KMS-11 (cell line): ENCODE measurements around the gene NELFA.
A peak's percentile ranks its signal among the peaks of the same experiment; 100 is the strongest.

Experiments
- H2AFZ ChIP-seq: fragments of 200-600 bp; sonication (generic); 2 replicates; pipeline ENCODE4 v1.6.1; 2016; ENCODE audit warnings: antibody characterized with exemption, mixed run types, low read depth
- H3K27ac ChIP-seq: fragments of 200-600 bp; sonication (generic); 2 replicates; pipeline ENCODE4 v1.6.1; 2016; ENCODE audit warnings: mild to moderate bottlenecking, mixed run types
- H3K27me3 ChIP-seq: fragments of 200-600 bp; sonication (generic); 2 replicates; pipeline ENCODE4 v1.6.1; 2017; ENCODE audit warnings: mild to moderate bottlenecking, low read depth, mixed run types, moderate library complexity; ENCODE audit not compliant: insufficient read depth
- H3K36me3 ChIP-seq: fragments of 200-600 bp; sonication (generic); 2 replicates; pipeline ENCODE4 v1.6.1; 2017; ENCODE audit warnings: mild to moderate bottlenecking, mixed run types; ENCODE audit not compliant: insufficient read depth
- H3K4me1 ChIP-seq: fragments of 200-600 bp; sonication (generic); 2 replicates; pipeline ENCODE4 v1.6.1; 2016; ENCODE audit warnings: mild to moderate bottlenecking, low read depth, mixed run types; ENCODE audit not compliant: poor library complexity, severe bottlenecking
- H3K4me2 ChIP-seq: fragments of 200-600 bp; sonication (generic); 2 replicates; pipeline ENCODE4 v1.7.0; 2016; ENCODE audit warnings: mild to moderate bottlenecking, mixed run types
- H3K4me3 ChIP-seq: fragments of 200-600 bp; sonication (generic); IDR thresholded peaks from 2 replicates; pipeline ENCODE4 v1.6.1; 2017; ENCODE audit warnings: low read depth, low read length, mixed read lengths; ENCODE audit not compliant: insufficient read depth
- H3K79me2 ChIP-seq: fragments of 200-600 bp; sonication (generic); 2 replicates; pipeline ENCODE4 v1.6.1; 2016; ENCODE audit warnings: low read depth, mixed run types; ENCODE audit not compliant: insufficient read depth
- H3K9ac ChIP-seq: fragments of 200-600 bp; sonication (generic); 2 replicates; pipeline ENCODE4 v1.6.1; 2016; ENCODE audit warnings: mild to moderate bottlenecking, mixed run types
- H4K20me1 ChIP-seq: fragments of 200-600 bp; sonication (generic); 2 replicates; pipeline ENCODE4 v1.6.1; 2016; ENCODE audit warnings: mild to moderate bottlenecking, mixed run types; ENCODE audit not compliant: insufficient read depth
- CTCF ChIP-seq: fragments of 200-600 bp; sonication (generic); conservative IDR thresholded peaks from 2 replicates; pipeline ENCODE4 v1.6.1; 2017; ENCODE audit warnings: low read depth, mild to moderate bottlenecking, antibody characterized with exemption, low read length, moderate library complexity, mixed read lengths

Gene NELFA

GRCh38 chr4:1945912-1946311 is 62.9 kb downstream of the NELFA start:
- TF ChIP-seq CTCF, result no peak
- Histone ChIP-seq H3K4me1 (no peaks in the 10 kb centered on the region), H3K4me3 (no peak overlapping the region), H2AFZ (no peak overlapping the region), H3K27ac (no peak overlapping the region), H3K27me3 (no peaks in the 10 kb centered on the region), H3K36me3 (peaks cover 14% of the 10 kb centered on the region; the same call in 1 of the 2 replicates), H3K4me2 (no peak overlapping the region), H3K9ac (no peak overlapping the region), H3K79me2 (peaks cover 6% of the 10 kb centered on the region; the same call in 1 of the 2 replicates), H4K20me1 (peaks cover 17% of the 10 kb centered on the region; the same call in 1 of the 2 replicates)

DNA sequence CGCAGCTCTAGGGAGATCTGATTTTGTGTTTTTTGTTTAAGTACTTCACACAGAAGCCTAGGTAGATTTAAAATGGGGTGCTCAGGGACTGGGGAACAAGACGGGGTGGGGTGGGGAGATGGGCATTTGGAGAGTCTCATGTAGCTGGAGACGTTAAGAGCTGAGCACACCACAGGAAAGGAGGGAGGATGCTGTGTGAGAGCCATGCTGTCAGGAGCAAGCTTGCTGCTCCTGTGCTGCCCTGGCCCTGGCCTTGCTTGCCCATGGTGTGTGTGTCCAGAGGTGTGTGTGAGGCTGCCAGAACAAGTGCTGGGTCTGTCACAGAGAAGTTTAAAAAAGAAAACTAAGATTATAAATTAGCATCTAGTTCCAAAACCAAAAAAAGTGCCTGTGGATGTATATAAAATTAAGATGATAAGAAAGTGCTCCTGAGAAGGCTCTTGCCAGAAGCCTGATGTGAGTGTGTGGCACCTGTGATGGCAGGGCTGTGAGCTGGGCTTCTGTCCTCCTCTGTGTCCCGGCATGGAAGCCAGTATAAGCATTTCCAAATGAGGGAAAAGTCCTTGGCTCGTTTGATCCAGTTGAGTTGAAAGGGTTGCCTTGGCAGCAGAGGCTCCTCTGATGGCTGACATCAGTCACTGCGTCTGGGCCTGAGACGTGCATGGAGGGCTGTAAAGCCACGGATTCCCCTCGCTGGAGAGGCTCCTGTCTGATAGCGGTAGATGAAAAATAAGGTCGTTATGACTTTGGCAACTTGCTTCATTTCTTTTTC is 63.5 kb downstream of the NELFA start:
- Histone ChIP-seq H3K27me3 (no peaks in the 10 kb centered on the region), H3K4me1 (no peaks in the 10 kb centered on the region), H3K79me2 (peaks cover 9% of the 10 kb centered on the region; the same call in 1 of the 2 replicates), H2AFZ (no peak overlapping the region), H3K36me3 (peaks cover 14% of the 10 kb centered on the region; the same call in 1 of the 2 replicates), H4K20me1 (peaks cover 17% of the 10 kb centered on the region; the same call in 1 of the 2 replicates), H3K4me3 (no peak overlapping the region), H3K27ac (no peak overlapping the region), H3K4me2 (no peak overlapping the region), H3K9ac (no peak overlapping the region)
- TF ChIP-seq CTCF, result no peak

DNA sequence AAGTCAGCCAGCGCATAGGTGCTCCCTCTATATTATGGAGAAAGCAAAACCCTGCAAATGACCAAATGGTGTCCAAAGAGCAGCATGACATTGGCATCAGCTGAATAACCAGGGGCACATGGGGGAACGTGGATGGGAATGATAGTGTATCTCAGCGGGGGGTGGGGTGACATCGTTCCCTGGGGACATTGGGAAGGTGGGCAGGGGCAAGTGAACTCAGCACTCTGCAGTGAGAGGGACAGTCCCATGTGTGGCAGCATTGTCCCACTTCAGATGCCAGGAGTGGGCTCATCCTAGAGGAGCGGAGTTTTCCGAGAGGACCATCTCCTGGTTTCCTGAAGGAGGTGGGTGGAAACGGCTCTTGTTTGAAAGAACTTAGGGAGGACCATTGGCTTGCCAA is 64.8 kb downstream of the NELFA start:
- H3K4me3 ChIP-seq, result no peak overlapping the region
- no peak overlapping the region; the same call in 1 of the 2 replicates for H3K27ac ChIP-seq
- H3K4me1 ChIP-seq, result no peaks in the 10 kb centered on the region
- no peak for TF ChIP-seq CTCF
- H3K79me2 ChIP-seq, result peaks cover 21% of the 10 kb centered on the region; the same call in 1 of the 2 replicates
- H2AFZ ChIP-seq, result no peak overlapping the region
- no peak overlapping the region for H3K4me2 ChIP-seq
- H4K20me1 ChIP-seq, result peaks cover 17% of the 10 kb centered on the region; the same call in 1 of the 2 replicates
- H3K36me3 ChIP-seq, result peaks cover 19% of the 10 kb centered on the region; the same call in 1 of the 2 replicates
- no peak overlapping the region for H3K9ac ChIP-seq
- no peaks in the 10 kb centered on the region for H3K27me3 ChIP-seq

DNA sequence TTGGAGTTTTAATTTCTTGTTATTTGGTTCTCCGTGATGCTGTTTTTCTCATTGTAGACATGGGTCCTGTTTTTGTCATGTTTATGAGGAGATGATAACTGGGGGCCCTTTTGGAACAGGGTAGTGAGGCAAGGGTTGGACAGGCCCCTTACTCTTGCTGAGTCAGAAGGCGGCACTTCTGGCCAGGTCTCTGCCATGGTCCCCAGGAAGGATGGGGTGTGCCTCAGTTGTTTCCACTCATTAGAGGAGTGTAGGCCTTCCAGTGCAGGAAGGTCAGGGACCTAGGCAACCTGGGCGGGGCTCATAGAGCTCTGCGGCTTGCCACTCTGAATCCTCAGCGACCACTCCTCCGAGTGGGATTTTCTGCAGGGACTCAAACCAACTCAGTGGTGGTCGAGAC is 68.2 kb downstream of the NELFA start:
- H3K4me2 ChIP-seq, result no peak overlapping the region
- peaks cover 17% of the 10 kb centered on the region; the same call in 1 of the 2 replicates for H4K20me1 ChIP-seq
- TF ChIP-seq CTCF, result no peak
- 0 out of 2 replicates have a peak overlapping the region, but pooled peaks have one; percentile 15 for H3K27ac ChIP-seq
- H3K4me3 ChIP-seq, result no peak overlapping the region
- no peaks in the 10 kb centered on the region for H3K4me1 ChIP-seq
- peaks cover 30% of the 10 kb centered on the region; the same call in 1 of the 2 replicates for H3K79me2 ChIP-seq
- no peak overlapping the region for H2AFZ ChIP-seq
- no peak overlapping the region for H3K9ac ChIP-seq
- peaks cover 19% of the 10 kb centered on the region; the same call in 1 of the 2 replicates for H3K36me3 ChIP-seq
- no peaks in the 10 kb centered on the region for H3K27me3 ChIP-seq
